BJ (cell line): ENCODE measurements around the gene LMO1. TPM values are rescaled to one million over a fixed set of nuclear protein-coding genes. Genes with fewer than 3 reads are reported as not detected.

Experiments
- CTCF ChIA-PET: fragments of 350-600 bp; formaldehyde crosslinking; extraction: SDS; loops from one replicate; lab custom pipeline; 2021; ENCODE audit warnings: antibody characterized with exemption, inconsistent platforms; lab: Yijun Ruan, JAX
- POLR2A ChIA-PET: fragments of 300-600 bp; sonication (Branson Sonifier 250); formaldehyde crosslinking; extraction: SDS; loops from one replicate; lab custom pipeline; 2021; ENCODE audit warnings: antibody characterized with exemption; lab: Charles Lee
- DNase-seq: peaks from one replicate; pipeline ENCODE4 v3.0.0-alpha.2; 2011; ENCODE audit warnings: low read depth
- H3K27me3 ChIP-seq: 2 replicates; pipeline ENCODE4 v1.6.0; 2011; ENCODE audit warnings: low read length; ENCODE audit not compliant: control insufficient read depth, insufficient read depth
- H3K36me3 ChIP-seq: 2 replicates; pipeline ENCODE4 v1.5.1; 2011; ENCODE audit warnings: low read length; ENCODE audit not compliant: control insufficient read depth, insufficient read depth
- H3K4me3 ChIP-seq: 2 replicates; pipeline ENCODE4 v1.5.1; 2011; ENCODE audit warnings: low read depth, mild to moderate bottlenecking, control low read depth, low read length
- CTCF ChIP-seq: IDR thresholded peaks from 2 replicates; pipeline ENCODE4 v1.5.1; 2011; ENCODE audit warnings: low read depth, mild to moderate bottlenecking, control low read depth, inconsistent platforms, low read length, moderate library complexity; ENCODE audit not compliant: insufficient read depth
- polyA plus RNA-seq: library from polyadenylated mRNA; depleted of rRNA; stranded (reverse); fragments of >200 nt; gene quantifications from 2 replicates; pipeline ENCODE4 v1.2.3, GENCODE V29; 2011

The LMO1 gene
- polyA plus RNA-seq, 1 experiment: not detected

GRCh38 chr11:8234425-8234821 lies 29.3 kb downstream of the LMO1 start:
- POLR2A ChIA-PET: no interaction called here
- peaks cover 2% of the 10 kb centered on the region; the same call in 1 of the 2 replicates for H3K27me3 ChIP-seq
- H3K36me3 ChIP-seq: no peaks in the 10 kb centered on the region
- no peak for DNase-seq
- TF ChIP-seq CTCF: no peak
- H3K4me3 ChIP-seq: no peak overlapping the region
- CTCF ChIA-PET: interaction anchor here (0.8 to 3.6 kb wide), 3 partner anchors 14 to 82 kb away, joined by 3 to 17 read pairs (median 3); partner anchors contain the start of gene LMO1

- DNase-seq: no peak
- H3K36me3 ChIP-seq: no peaks in the 10 kb centered on the region
- no peak for TF ChIP-seq CTCF
- peaks cover 2% of the 10 kb centered on the region; the same call in 1 of the 2 replicates for H3K27me3 ChIP-seq
- H3K4me3 ChIP-seq: no peak overlapping the region
- POLR2A ChIA-PET: no interaction called here
- CTCF ChIA-PET: interaction anchor here (0.6 to 3.6 kb wide), 5 partner anchors 14 to 725 kb away, joined by 3 to 17 read pairs (median 3); partner anchors contain the start of gene LMO1
These were observed 29.8 kb downstream of the LMO1 start for GRCh38 chr11:8233691-8234424.

GRCh38 chr11:8232849-8233606 lies 30.6 kb downstream of the LMO1 start:
- POLR2A ChIA-PET: no interaction called here
- no peaks in the 10 kb centered on the region for H3K36me3 ChIP-seq
- no peak for TF ChIP-seq CTCF
- DNase-seq: no peak
- CTCF ChIA-PET: interaction anchor here (0.6 to 3.6 kb wide), 10 partner anchors 9 to 764 kb away, joined by 3 to 17 read pairs (median 3); partner anchors contain the start of gene LMO1
- H3K4me3 ChIP-seq: no peak overlapping the region
- H3K27me3 ChIP-seq: peaks cover 2% of the 10 kb centered on the region; the same call in 1 of the 2 replicates

- CTCF ChIA-PET: interaction anchor here (0.7 to 3.6 kb wide), 8 partner anchors 8 to 765 kb away, joined by 3 to 17 read pairs (median 3); partner anchors contain the start of gene LMO1
These were observed 31.3 kb downstream of the LMO1 start for GRCh38 chr11:8232414-8232813.

More at GRCh38 chr11:8232414-8232813, 31.3 kb downstream of the LMO1 start:
- DNase-seq: no peak
- no peaks in the 10 kb centered on the region for H3K36me3 ChIP-seq
- POLR2A ChIA-PET: no interaction called here
- H3K27me3 ChIP-seq: peaks cover 2% of the 10 kb centered on the region; the same call in 1 of the 2 replicates
- H3K4me3 ChIP-seq: no peak overlapping the region
- TF ChIP-seq CTCF: no peak
